Endothelial cell of umbilical vein (primary cell): ENCODE data around the gene LPA.

Experiments used
- CTCF ChIP-seq, 2 donors: IDR thresholded peaks; 1 replicate in 1 of 2; 2 replicates in 1 of 2; pipeline ENCODE4 v1.5.1; 2011; ENCODE audit warnings: low read length in 2 of 2, mild to moderate bottlenecking in 2 of 2, moderate library complexity in 2 of 2, control low read depth in 1 of 2, inconsistent platforms in 1 of 2, low read depth in 1 of 2; ENCODE audit not compliant: insufficient read depth in 1 of 2; ENCODE audit errors: extremely low read depth in 1 of 2
- EZH2 ChIP-seq: IDR thresholded peaks from 2 replicates; pipeline ENCODE4 v1.6.1; 2012; ENCODE audit warnings: borderline replicate concordance, low read depth, mild to moderate bottlenecking, moderate library complexity, low read length, inconsistent platforms; ENCODE audit not compliant: severe bottlenecking
- FOS ChIP-seq: IDR thresholded peaks from 2 replicates; pipeline ENCODE4 v1.6.1; 2011; ENCODE audit warnings: mild to moderate bottlenecking, low read length, moderate library complexity, borderline replicate concordance; ENCODE audit not compliant: insufficient read depth
- GATA2 ChIP-seq: IDR thresholded peaks from 2 replicates; pipeline ENCODE4 v1.7.0; 2011; ENCODE audit warnings: low read depth, mild to moderate bottlenecking, moderate library complexity, mixed read lengths, low read length; ENCODE audit not compliant: insufficient read length, insufficient read depth
- POLR2A ChIP-seq: IDR thresholded peaks from 2 replicates; pipeline ENCODE4 v1.6.1; 2012; ENCODE audit warnings: low read depth, mild to moderate bottlenecking, control low read depth, low read length

- no peak for TF ChIP-seq CTCF (IDR thresholded peaks at IDR 0.05; ENCODE audit: extremely low read depth in 1 of 2, insufficient read depth in 1 of 2, low read depth in 1 of 2, low read length in 2 of 2)
- no peak for TF ChIP-seq EZH2
- no peak for TF ChIP-seq GATA2
- TF ChIP-seq POLR2A, result no peak
- no peak for TF ChIP-seq FOS
Measured at GRCh38 chr6:160667639-160668481, 3.8 kb upstream of the LPA start.
